Hepatocyte (in vitro differentiated cells): Measurements from ENCODE around the gene EPHX1. TPM values are rescaled to one million over a fixed set of nuclear protein-coding genes. Genes with fewer than 3 reads are reported as not detected.

Source experiments
- DNase-seq: peaks from one replicate; pipeline ENCODE4 v3.0.0-alpha.2; 2016; ENCODE audit warnings: low spot score
- H2AFZ ChIP-seq: fragments of 200-600 bp; sonication (generic); 2 replicates; pipeline ENCODE4 v1.6.0; 2016; ENCODE audit warnings: antibody characterized with exemption, mild to moderate bottlenecking
- H3K27ac ChIP-seq: fragments of 200-600 bp; sonication (generic); 2 replicates; pipeline ENCODE4 v1.5.1; 2016; ENCODE audit warnings: mild to moderate bottlenecking
- H3K27me3 ChIP-seq: fragments of 200-600 bp; sonication (generic); 2 replicates; pipeline ENCODE4 v1.6.1; 2016
- H3K36me3 ChIP-seq: fragments of 200-600 bp; sonication (generic); replicated peaks from 2 replicates; pipeline ENCODE4 v1.5.1; 2016; ENCODE audit warnings: low read depth; ENCODE audit not compliant: insufficient read depth
- H3K4me1 ChIP-seq: fragments of 200-600 bp; sonication (generic); 2 replicates; pipeline ENCODE4 v1.5.1; 2016; ENCODE audit warnings: mild to moderate bottlenecking, moderate library complexity; ENCODE audit not compliant: insufficient read depth
- H3K4me2 ChIP-seq: fragments of 200-600 bp; sonication (generic); 2 replicates; pipeline ENCODE4 v1.6.0; 2016
- H3K4me3 ChIP-seq: fragments of 200-600 bp; sonication (generic); 2 replicates; pipeline ENCODE4 v1.5.1; 2016; ENCODE audit warnings: mild to moderate bottlenecking
- H3K79me2 ChIP-seq: fragments of 200-600 bp; sonication (generic); 2 replicates; pipeline ENCODE4 v1.6.0; 2017; ENCODE audit warnings: mild to moderate bottlenecking
- H3K9me2 ChIP-seq: fragments of 200-600 bp; sonication (generic); replicated peaks from 2 replicates; pipeline ENCODE4 v1.6.0; 2017; ENCODE audit warnings: mild to moderate bottlenecking; ENCODE audit not compliant: insufficient read depth
- H3K9me3 ChIP-seq: fragments of 200-600 bp; sonication (generic); 2 replicates; pipeline ENCODE4 v1.5.1; 2016; ENCODE audit warnings: low read depth, mild to moderate bottlenecking
- H4K20me1 ChIP-seq: fragments of 200-600 bp; sonication (generic); 2 replicates; pipeline ENCODE4 v1.6.0; 2016; ENCODE audit warnings: mild to moderate bottlenecking; ENCODE audit not compliant: insufficient read depth, poor library complexity, severe bottlenecking
- EZH2 ChIP-seq: fragments of 200-600 bp; sonication (generic); IDR thresholded peaks from 2 replicates; pipeline ENCODE4 v1.6.1; 2016; ENCODE audit warnings: antibody characterized with exemption, mild to moderate bottlenecking, borderline replicate concordance
- EZH2phosphoT487 ChIP-seq: fragments of 200-600 bp; sonication (generic); IDR thresholded peaks from one replicate; pipeline ENCODE4 v1.6.1; 2018; ENCODE audit warnings: antibody characterized with exemption, mild to moderate bottlenecking, low read depth, moderate library complexity; ENCODE audit not compliant: unreplicated experiment, severe bottlenecking
- WGBS: methylation state at CpG from one replicate; pipeline ENCODE4 v1.1.6; 2016; ENCODE audit warnings: low lambda C conversion rate; ENCODE audit errors: missing lambda C conversion rate; 5-methylcytosine and 5-hydroxymethylcytosine counted together
- polyA plus RNA-seq: library from polyadenylated mRNA; unstranded; fragments of >200 nt; fragmentation: Nextera tagmentation; extraction: Ambion mirVana; gene quantifications from 2 replicates; pipeline ENCODE4 v1.2.1, GENCODE V29; 2016
- total RNA-seq: library from RNA; depleted of rRNA; stranded (reverse); fragments of >200 nt; gene quantifications from 2 replicates; pipeline ENCODE4 v1.2.3, GENCODE V29; 2014
- TF ChIP-seq, protein P1 (sequence below): fragments of 200-600 bp; sonication (generic); IDR thresholded peaks from 2 replicates; pipeline ENCODE4 v1.5.1; 2016; ENCODE audit warnings: antibody characterized with exemption, mild to moderate bottlenecking; ENCODE audit not compliant: poor library complexity

The EPHX1 gene
- total and polyA plus RNA-seq, 2 experiments from 2014 or later: 133 to 138 TPM

DNA sequence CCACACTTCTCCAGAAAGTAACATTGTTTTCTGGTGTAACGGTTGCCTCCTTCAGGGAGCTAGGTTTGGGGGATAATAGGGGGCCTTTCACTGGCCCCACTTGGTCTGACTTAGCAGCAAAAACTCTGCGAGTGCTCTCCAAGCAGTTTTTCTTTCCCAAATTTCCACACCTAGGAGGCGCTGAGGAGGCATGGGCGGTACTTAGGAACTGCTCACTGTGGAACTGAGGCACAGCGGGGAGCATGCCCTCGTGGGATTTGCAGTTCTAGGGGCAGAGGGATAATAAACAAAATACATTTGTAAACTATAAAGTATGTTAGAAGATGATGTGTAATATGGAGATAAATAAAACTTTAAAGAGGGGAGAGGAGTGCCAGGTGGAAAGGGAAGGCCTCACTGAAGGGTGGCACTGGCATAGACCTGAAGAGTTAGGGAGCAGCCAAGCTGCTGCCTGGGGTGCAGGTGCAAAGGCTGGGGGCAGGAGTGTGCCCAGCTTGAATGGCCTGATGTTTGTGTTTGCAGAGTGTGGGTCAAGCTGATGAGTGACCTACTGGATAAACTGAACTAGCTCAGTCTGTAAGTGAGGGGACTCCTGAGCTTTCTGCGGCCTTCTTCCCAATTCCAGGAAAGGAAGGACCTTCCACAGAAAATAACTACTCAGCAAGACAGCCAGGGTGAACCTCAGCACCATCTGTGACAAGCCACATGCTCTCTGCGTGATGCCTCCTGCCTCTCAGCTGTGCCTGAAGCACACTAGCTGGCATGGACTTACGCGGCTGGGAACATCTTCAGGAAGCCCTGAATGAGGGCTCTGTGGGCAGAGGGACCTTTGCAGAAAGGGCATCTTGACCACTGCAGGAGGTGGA, 1.9 kb downstream of the EPHX1 start:
- Histone ChIP-seq H3K79me2 (peaks cover 49% of the 10 kb centered on the region), H3K36me3 (no peaks in the 10 kb centered on the region), H3K9me2 (no peaks in the 10 kb centered on the region), H3K4me2 (peak overlapping the region; percentile 97), H3K4me3 (no peak overlapping the region), H3K27ac (no peak overlapping the region), H3K27me3 (no peaks in the 10 kb centered on the region), H3K4me1 (peaks cover 38% of the 10 kb centered on the region), H3K9me3 (no peaks in the 10 kb centered on the region), H2AFZ (no peak overlapping the region), H4K20me1 (no peaks in the 10 kb centered on the region)
- DNase-seq: no peak
- 71% methylated on average over 10 of the region's 10 CpGs for WGBS
- TF ChIP-seq, protein P1, sequence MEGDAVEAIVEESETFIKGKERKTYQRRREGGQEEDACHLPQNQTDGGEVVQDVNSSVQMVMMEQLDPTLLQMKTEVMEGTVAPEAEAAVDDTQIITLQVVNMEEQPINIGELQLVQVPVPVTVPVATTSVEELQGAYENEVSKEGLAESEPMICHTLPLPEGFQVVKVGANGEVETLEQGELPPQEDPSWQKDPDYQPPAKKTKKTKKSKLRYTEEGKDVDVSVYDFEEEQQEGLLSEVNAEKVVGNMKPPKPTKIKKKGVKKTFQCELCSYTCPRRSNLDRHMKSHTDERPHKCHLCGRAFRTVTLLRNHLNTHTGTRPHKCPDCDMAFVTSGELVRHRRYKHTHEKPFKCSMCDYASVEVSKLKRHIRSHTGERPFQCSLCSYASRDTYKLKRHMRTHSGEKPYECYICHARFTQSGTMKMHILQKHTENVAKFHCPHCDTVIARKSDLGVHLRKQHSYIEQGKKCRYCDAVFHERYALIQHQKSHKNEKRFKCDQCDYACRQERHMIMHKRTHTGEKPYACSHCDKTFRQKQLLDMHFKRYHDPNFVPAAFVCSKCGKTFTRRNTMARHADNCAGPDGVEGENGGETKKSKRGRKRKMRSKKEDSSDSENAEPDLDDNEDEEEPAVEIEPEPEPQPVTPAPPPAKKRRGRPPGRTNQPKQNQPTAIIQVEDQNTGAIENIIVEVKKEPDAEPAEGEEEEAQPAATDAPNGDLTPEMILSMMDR: peak; percentile 35
- TF ChIP-seq EZH2 (no peak), EZH2phosphoT487 (no peak)

DNA sequence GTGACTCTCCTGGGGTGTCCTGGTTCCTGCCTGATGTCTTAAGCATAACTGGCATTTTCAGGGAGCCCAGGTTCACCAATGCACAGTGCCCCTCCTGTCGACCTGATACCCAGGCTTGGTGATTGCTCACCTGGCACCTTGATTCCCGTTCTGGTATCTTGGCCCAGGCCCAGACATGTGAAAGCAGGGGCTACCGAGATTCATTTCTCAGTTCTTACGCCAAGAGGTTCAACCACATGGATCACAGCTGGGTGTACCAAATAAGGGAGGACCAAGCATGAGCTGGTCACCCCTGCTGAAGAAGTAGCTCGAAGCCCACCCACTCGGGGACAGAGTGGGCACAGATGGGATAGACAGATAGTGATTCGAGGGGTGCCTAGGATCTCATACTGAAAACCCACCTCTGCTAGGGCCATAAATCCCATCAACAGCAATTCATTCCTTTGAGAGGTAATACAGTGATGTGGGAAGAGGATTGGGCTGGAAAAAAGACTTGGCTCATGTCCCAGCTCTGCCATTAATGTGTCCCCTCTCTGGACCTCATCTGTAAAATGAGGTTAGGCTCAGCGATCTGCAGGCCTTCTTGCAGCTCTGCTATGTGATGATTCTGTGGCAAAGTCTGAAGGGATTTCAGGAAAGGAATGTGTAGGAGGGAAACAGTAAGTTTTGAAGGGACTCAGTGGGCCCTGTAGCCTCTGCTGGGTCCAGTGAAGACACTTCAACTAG, 2.7 kb downstream of the EPHX1 start:
- Histone ChIP-seq H3K27ac (peak overlapping the region; percentile 54), H4K20me1 (no peaks in the 10 kb centered on the region), H3K4me3 (no peak overlapping the region), H3K9me3 (no peaks in the 10 kb centered on the region), H3K9me2 (no peaks in the 10 kb centered on the region), H3K79me2 (peaks cover 56% of the 10 kb centered on the region), H3K36me3 (no peaks in the 10 kb centered on the region), H3K4me2 (peak overlapping the region; percentile 38), H2AFZ (no peak overlapping the region), H3K27me3 (no peaks in the 10 kb centered on the region), H3K4me1 (peaks cover 45% of the 10 kb centered on the region)
- no peak for DNase-seq
- 91% methylated on average over 8 of the region's 8 CpGs for WGBS
- TF ChIP-seq EZH2phosphoT487 (no peak), EZH2 (no peak)
- TF ChIP-seq, protein P1: no peak

DNA sequence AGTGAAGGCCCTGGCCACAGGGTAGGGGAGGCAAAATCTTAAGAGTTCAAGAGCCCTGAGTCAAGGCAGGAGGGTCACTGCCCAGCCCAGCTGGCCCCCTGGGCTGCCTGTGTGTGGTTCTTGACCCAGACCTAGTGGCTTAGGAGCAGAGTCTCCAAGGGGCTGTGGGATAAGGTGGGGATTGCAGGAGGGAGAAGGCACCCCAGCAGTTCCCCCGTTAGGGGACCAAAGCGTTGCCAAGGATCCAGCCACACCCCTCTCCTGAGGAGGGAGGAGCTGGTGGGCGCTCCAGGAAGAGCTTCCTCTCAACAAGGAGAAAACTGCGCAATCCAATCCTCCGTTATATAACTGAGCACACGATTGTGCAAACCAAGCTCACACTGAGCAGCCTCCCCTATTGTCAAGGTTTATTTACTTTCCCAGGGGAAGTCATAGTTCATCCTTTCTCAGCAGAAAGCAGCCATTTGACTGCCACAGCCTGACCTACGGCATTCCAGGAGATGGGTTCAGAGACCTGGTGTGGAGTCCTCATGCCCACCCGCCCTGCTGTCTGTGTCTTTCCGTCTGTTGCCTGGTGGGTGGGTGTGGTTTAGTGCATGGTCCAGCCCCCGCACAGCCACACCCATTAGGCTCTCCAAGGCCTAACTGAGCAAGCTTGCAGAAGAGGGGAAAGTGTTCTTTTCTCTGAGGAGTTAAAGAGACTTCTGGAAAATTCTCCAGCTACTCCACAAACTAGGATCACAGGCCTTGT, 3.5 kb downstream of the EPHX1 start:
- Histone ChIP-seq H3K4me1 (peaks cover 48% of the 10 kb centered on the region), H3K4me2 (peak overlapping the region; percentile 38), H3K36me3 (no peaks in the 10 kb centered on the region), H3K9me2 (no peaks in the 10 kb centered on the region), H3K27me3 (no peaks in the 10 kb centered on the region), H3K9me3 (no peaks in the 10 kb centered on the region), H3K4me3 (no peak overlapping the region), H3K27ac (peak overlapping the region; percentile 56), H3K79me2 (peaks cover 63% of the 10 kb centered on the region), H2AFZ (no peak overlapping the region), H4K20me1 (no peaks in the 10 kb centered on the region)
- 43% methylated on average over 10 of the region's 10 CpGs for WGBS
- peak; percentile 75 for DNase-seq
- no peak for TF ChIP-seq EZH2
- TF ChIP-seq, protein P1: no peak
- TF ChIP-seq EZH2phosphoT487: no peak
